Erythroblast (primary cell): ENCODE measurements around the gene ELANE.

Source experiments
- GATA1 ChIP-seq: IDR thresholded peaks from 2 replicates; pipeline ENCODE4 v1.6.1; 2011; ENCODE audit warnings: low read depth, mild to moderate bottlenecking, control low read depth, low read length, moderate library complexity
- POLR2A ChIP-seq: IDR thresholded peaks from 2 replicates; pipeline ENCODE4 v1.6.1; 2011; ENCODE audit warnings: mild to moderate bottlenecking, low read length

DNA sequence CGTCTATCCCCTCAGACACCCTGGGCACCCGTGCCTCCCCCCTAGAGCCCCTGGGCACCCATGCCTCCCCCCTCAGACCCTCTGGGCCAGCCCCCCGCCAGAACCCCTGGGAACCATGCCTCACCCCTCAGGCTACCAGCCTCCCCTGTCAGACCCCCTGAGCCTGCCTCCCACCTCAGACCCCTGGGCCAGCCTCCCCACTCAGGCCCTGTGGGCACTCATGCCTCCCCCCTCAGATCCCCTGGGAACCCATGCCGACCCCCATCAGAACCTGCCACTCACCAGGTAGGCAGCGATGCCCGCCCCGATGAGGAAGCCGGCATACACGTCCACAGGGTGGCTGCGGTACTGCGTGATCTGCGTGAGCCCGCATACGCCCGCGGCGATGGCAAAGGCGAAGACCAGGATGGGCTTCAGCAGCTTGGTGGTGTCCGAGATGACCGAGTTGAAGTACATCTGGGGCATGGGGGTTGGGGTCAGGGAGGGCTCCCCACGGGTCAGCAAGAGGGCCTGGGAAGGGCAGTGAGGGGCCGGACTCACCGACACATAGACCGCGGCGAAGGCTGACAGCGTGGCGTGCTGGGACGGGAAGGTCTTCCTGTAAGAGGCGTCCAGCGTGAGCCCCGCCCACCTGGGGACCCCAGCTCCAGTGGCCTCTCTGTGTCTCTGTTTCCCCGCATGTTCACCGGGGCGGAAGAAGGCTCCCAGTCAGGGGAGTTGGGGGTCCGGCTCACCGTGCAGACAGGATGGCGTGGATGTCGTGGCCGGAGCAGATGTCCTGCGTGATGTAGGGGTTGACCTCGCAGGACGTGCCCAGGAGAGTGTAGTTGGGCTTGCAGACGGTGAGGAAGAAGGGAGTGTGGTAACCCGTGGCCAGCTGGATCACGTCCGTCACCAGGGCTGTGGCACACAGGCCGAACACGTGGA is 37.7 kb upstream of the ELANE start:
- TF ChIP-seq POLR2A = no peak
- TF ChIP-seq GATA1 = no peak
